Epithelial cell of esophagus (primary cell): ENCODE measurements around the gene PPP1R3G.

ENCODE experiments used
- DNase-seq: peaks from one replicate; pipeline ENCODE4 v3.0.0; 2010; ENCODE audit warnings: low read depth
- H3K4me3 ChIP-seq: 2 replicates; pipeline ENCODE4 v1.5.1; 2011; ENCODE audit warnings: mild to moderate bottlenecking, low read length, control low read depth
- TF ChIP-seq, protein P1 (sequence below): IDR thresholded peaks from 2 replicates; pipeline ENCODE4 v1.5.1; 2011; ENCODE audit warnings: low read depth, mild to moderate bottlenecking, low read length, control low read depth, inconsistent platforms; ENCODE audit not compliant: insufficient read depth; ENCODE audit errors: missing control alignments

PPP1R3G gene

DNA sequence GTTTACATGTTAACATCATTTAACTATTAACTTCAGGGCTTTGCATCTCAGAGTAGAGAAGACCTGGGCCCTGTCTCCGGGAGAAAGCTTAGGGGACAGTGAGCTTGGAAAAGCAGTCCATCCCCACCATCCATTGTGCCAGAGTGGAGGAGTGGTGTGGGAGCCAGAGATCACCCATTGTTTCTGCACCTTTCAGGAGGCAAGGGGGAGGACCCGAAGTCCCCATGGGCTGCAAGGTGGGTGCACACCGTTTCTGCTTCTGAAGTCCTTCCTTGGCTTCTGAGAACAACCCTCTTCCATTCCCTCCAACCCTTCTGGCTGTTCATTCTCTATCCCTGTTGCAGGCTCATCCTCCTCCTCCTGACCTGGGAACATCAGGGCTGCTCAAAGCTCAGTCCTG, 4.0 kb upstream of the PPP1R3G start:
- TF ChIP-seq, protein P1, sequence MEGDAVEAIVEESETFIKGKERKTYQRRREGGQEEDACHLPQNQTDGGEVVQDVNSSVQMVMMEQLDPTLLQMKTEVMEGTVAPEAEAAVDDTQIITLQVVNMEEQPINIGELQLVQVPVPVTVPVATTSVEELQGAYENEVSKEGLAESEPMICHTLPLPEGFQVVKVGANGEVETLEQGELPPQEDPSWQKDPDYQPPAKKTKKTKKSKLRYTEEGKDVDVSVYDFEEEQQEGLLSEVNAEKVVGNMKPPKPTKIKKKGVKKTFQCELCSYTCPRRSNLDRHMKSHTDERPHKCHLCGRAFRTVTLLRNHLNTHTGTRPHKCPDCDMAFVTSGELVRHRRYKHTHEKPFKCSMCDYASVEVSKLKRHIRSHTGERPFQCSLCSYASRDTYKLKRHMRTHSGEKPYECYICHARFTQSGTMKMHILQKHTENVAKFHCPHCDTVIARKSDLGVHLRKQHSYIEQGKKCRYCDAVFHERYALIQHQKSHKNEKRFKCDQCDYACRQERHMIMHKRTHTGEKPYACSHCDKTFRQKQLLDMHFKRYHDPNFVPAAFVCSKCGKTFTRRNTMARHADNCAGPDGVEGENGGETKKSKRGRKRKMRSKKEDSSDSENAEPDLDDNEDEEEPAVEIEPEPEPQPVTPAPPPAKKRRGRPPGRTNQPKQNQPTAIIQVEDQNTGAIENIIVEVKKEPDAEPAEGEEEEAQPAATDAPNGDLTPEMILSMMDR = no peak
- no peak overlapping the region for H3K4me3 ChIP-seq
- DNase-seq = no peak

GRCh38 chr6:5081955-5082354, 3.2 kb upstream of the PPP1R3G start:
- no peak overlapping the region for H3K4me3 ChIP-seq
- peak; percentile 42 for DNase-seq
- TF ChIP-seq, protein P1 = no peak

DNA sequence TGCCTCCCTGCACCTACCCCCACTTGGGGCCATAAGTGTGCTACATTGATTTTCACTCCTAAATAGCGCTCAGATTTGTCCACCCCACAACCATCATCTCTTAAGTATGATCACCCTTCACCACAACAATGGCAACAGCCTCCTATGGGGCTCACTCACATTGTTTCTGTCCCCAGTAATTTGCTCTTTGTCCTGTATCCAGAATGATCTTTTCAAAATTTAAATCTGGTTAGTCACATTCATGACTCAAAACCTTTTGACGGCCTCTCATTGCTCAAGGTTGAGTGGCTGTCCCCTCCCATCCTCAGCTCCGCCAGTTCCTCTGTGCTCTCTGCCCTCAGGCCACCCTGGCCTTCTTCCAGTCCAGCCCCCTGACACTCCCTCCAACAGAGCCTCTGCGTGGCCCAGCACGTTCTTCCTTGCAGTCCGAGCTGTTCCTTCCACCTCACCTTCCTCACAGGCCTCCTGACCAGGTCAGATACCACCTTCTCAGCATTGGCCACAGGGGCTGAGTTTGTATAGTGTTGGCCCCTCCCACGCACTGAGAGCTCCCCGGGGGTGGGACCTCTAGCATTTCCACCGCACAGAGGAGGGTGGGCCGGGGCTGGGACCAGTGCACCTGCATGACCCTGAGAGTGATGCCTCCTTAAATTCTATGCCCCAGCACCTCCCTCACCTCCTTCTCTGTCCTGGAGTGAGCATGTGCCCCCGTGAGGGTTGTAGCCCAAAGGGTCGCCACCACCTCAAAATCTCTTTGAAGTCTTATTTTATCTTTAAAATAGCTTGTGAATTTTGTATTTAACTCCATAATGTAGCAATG, 2.4 kb upstream of the PPP1R3G start:
- no peak overlapping the region for H3K4me3 ChIP-seq
- TF ChIP-seq, protein P1 = no peak
- DNase-seq = peak; percentile 98

GRCh38 chr6:5083307-5083583, 1.9 kb upstream of the PPP1R3G start:
- TF ChIP-seq, protein P1 = no peak
- DNase-seq = no peak
- no peak overlapping the region for H3K4me3 ChIP-seq

GRCh38 chr6:5083813-5084359, 1.3 kb upstream of the PPP1R3G start:
- TF ChIP-seq, protein P1 = no peak
- no peak for DNase-seq
- no peak overlapping the region for H3K4me3 ChIP-seq

GRCh38 chr6:5084360-5084780, 771 bp upstream of the PPP1R3G start:
- peak overlapping the region; percentile 45 for H3K4me3 ChIP-seq
- TF ChIP-seq, protein P1 = no peak
- DNase-seq = no peak
